ENCODE data around the gene ERLIN1.

Gene ERLIN1

DNA sequence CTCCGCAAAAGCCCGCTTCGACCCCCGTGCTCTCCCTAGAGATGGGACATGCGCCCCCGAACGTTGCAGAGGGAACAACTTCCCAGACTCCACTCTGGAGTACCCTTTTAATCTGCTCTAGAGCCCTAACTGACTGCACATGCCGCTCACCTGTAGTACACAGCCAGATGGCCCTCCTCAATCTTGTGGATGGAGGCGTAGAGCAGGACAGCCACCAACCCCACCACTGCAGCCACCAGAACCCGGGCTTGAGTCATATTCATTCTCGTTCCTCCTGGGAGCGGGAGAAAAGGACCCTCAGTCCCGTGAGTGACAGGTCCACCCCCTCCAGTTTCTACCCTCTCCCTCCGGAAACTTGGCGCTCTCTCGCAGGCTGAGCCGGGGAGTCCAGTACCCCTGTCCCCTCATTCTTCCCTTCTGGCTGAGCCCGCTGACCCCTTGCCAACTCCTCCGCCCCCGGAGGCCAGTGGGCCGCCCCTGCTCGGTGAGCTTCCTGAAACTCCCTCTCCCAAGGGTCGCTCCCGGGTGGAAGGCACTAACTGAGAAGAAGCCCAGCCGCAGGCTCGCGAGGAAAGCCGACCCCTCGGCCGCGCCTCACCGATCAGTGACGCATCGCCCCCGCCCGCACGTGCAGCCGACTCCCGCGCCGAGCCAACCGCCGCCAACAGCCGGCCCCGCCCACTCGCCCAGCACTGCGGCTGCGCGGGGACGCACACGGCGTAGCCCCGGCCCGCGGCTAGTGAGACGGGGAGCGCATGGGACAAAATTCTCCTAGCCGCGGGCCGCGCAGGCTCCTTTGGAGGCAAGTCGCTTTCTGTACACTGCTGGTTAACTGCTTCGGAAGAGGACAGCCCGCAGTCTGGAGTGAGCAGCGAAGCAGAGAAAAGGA, at the start of gene ERLIN1:
ERLIN1 (minus strand) TSS at position 666 of the 889 bp plus-strand sequence; CDS start at position 263, 403 bp downstream.
- DNase-seq: peak; percentile 91

- no peak for DNase-seq
Observed at GRCh38 chr10:100232101-100232500, 46.3 kb upstream of the ERLIN1 start.

- peak; percentile 4 for DNase-seq
Observed at GRCh38 chr10:100229819-100230422, 44.1 kb upstream of the ERLIN1 start.

DNA sequence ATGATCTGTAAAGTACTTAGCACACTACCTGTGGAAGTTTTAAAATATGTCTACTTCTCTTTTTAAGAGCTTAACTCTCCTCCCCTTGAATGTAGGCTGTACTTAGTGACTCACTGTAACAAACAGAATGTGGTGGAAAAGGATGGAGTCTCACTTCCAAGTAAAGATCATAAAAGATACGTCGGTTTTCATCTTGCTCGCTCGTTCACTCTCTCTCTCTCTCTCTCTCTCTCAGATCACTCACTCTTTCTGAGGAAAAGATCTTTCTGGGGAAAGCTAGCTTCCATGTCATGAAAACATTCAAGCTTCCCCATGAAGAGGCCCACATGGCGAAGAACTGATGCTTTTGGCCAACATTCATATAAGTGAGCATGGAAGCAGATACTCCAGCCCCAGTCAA, 38.0 kb upstream of the ERLIN1 start:
- no peak for DNase-seq

DNA sequence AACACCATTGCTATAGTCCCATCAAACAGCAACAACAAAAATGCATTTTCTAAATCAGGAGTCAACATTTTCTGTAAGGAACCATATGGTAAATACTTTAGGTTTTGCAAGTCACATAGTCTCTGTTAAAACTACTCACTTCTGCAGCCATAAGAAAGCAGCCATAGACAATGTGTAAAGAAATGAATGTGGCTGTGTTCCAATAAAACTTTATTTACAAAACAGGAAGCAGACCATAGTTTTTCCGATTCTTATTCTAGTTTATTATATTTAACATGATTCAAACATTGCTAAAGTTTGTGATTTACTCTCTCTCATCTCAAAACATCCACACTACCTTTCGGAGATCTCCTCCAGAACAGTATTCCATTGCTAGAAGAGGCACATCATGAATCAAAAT, 36.7 kb upstream of the ERLIN1 start:
- no peak for DNase-seq

DNA sequence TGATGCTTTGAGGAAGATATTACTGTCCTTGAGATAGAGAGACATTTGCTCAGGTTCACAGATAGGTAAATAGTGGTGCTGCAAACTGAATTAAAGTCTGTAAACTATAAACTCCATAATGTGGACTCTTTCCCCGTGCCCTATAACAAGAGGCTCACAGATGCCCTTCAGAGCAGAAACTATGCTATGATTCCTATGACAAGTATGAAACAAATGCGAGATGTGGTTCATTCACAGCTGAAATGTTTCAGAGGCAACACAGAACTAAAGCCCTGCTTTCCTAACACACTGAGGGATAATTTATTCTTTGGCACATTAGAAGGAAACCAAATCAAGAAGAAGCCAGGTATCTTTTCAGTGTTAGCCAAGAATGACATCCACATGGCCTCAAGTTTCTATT, 30.2 kb upstream of the ERLIN1 start:
- no peak for DNase-seq

- DNase-seq: no peak
Observed at GRCh38 chr10:100209303-100209702, 23.5 kb upstream of the ERLIN1 start.

DNA sequence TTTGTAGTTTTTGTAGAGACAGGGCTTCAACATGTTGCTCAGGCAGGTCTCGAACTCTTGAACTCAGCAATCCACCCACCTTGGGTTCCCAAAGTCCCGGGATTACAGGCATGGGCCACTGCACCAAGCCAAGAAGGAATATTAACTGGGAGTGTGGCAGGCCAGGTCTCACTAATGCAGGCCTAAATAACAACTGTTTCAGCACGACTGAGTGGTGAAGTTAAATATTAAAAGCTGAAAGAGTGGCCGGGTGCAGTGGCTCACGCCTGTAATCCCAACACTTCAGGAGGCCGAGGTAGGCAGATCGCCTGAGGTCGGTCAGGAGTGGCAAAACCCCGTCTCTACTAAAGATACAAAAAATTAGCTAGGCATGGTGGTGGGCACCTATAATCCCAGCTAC, 22.4 kb upstream of the ERLIN1 start:
- DNase-seq: no peak

DNA sequence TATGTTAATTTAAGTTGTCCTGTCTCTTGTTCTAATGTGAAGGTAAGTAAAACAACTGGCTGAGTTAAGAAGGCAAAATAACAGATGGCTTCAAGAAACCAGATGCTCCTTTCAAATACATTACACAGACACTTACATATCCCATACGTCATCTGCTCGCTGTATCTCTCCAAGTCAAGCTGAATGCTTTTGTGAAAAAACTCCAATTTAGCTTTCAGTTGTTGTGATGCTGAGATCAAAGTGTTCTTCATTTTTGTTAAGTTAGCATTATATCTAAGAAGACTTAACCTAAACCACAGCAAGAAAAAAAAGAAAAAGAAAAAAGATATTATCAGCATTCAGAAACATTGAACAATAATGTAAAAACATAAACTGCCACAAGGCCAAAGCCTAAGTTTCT, 18.5 kb upstream of the ERLIN1 start:
- DNase-seq: peak; percentile 31

DNA sequence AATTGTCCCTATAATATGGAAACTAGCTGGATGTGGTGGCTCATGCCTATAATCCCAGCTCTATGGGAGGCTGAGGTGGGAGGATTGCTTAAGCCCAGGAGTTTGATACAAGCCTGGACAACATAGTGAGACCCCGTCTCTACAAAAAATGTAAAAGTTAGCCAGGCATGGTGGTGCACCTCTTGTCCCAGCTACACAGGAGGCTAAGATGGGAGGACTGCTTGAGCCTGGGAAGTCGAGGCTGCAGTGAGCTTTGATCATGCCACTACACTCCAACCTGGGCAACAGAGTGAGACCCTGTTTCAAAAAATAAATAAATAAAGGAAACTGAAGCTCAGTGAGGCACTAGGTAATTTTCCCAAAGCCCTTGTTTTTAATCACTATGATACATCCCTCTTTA, 15.7 kb upstream of the ERLIN1 start:
- DNase-seq: no peak

GRCh38 chr10:100194711-100195110, 8.9 kb upstream of the ERLIN1 start:
- no peak for DNase-seq

DNA sequence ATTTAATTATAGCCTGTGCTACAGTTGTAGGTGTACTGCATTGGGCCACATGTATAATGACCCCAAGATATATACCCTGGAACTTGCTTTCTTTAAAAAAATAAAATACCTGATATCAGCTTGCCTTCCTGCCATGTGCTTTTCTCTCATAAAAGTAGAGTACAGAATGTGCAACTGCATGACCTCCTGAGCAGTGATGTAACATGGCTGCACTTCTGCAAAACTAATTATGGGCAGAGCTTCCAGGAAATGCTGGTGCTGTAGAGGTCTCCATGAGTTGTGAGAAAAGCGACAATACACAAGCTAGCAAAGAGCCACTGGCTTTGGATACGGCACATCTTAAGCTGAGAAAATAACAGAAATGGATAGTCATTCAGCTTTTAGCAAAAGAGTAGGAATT, 6.5 kb upstream of the ERLIN1 start:
- DNase-seq: no peak

DNA sequence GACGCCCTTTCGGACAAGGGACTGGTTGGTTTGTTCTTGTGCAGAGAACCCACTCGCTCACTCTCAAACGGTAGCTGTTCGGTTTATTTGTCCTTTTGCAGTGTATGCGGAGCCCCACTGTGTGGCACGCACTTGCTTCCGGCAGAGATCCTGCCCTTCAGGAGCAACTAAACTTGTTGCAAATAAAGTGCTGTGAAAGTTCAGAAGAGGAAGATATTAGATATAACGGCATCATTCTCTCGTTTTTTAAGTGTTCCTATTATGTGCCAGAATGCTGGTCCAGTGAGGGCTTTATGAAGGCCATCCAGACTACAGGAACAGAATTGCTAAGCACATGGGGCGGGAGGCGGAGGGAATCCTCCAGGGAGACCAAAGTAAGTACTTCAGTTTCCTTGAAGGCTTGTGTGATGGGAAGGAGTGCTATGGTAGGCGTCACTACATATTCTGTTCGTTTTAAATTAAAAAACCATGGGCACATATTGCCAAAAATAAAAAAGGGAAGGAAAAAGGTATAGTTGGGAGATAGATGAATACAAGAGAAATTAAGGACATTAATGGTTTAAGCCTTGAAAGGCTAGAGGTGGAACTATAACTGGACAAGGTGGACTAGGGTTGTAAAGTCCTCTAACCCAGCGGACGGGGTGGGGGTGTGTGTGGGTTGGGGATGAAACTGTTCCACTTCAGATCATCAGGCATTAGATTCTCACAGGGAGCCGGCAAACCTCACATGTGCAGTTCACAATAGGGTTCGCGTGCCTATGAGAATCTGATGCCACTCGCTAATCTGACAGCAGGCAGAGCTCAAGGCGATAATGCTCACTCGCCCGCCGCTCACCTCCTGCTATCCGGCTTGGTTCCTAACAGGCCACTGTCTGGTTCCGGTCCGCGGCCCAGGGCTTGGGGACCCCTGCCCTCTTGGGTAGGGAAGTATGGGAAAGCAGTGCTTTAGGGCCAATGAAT, 704 bp upstream of the ERLIN1 start:
- no peak for DNase-seq

- DNase-seq: no peak
Observed at GRCh38 chr10:100184840-100185239, 989 bp downstream of the ERLIN1 start.

DNA sequence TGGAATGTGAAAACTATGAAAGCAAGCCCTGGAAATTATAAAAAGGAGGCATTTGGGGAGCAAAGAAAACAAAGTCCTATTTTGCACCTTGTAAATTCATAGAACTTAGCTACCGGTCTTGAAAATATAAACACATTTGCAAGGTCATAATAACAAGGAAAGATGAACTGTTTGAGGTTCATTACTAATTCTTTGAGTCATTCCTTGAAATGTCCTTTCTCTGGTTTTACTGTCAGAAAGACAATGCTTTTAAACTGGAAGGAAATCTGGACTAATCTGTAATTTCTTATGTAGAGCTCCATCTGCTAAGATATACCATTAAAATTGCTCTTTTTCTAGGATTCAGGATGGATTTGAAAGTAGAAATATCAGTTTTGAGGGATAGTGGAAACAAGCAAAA, 1.4 kb downstream of the ERLIN1 start:
- no peak for DNase-seq

- no peak for DNase-seq
Observed at GRCh38 chr10:100183481-100183880, 2.3 kb downstream of the ERLIN1 start.

DNA sequence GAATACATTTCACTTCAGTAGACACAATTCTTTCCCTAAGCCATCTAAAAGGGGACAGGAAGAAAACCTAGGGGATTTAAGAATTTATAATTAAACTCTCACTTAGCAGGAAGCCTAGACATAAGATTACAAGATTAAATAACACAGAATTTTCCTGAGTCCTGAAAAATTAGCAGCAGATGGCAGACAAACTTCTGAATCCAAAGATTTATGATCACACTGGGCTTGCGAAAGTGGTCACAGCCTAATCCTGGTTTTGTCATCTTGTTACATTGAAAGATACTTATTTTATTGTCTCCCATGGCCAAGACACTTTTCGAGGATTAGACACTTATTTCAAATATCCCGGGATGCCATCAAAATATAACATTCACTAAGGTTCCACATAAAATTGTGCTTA, 2.9 kb downstream of the ERLIN1 start:
- DNase-seq: no peak

DNA sequence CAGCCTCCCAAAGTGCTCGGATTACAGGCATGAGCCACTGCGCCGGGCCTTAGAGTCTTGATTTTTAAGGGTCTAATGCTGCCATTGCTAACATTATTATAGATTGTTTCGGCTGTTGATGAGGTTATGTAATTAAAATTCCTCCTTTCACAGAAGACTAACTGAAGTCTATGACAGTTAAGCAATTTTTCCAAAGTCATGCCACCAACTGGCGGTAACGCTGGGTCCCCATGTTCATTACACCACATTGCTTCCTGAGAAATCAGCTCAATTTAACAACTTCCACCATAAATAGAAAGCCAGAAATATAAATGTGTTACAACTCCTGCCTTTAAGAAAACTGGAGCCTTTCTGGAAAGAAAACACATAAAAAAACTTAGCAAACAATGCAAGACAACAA, 3.5 kb downstream of the ERLIN1 start:
- DNase-seq: no peak

DNA sequence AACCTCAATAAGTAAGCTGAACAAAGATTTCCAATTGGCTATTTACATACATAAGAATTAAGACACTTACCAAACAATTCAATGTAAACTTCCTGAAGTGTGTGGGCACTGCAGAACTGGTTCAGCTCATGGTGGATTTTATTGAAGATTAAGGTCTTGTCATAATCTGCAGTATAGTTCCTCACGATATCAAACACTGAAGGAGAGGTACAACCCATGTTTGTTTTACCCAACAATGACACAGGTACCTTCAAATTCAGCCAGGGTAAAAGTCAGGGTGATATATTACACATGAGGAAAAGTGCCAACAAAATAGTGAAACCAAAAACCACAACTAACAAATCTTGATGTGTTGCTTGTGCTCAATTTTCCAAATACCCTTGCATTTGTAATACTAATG, 10.0 kb downstream of the ERLIN1 start:
- no peak for DNase-seq

- DNase-seq: no peak
Observed at GRCh38 chr10:100174699-100175677, 10.8 kb downstream of the ERLIN1 start.

DNA sequence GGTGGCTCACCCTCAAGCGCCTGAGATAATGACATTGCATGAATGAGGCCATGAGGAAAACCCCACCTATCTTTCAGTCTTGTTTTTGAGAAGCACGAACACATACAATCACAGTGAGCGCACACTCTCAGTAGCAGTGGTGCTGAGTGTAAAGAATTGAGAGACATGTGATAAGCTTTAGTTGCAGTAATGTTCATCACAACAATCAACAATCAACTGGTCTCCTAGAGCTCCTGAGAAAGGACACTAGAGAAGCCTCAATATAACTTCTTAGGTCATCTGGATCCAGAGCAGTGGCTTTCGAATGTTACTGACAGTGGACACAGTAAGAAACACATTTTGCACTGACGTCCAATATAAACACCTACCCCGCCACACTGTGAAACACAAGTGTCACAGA, 12.8 kb downstream of the ERLIN1 start:
- no peak for DNase-seq

DNA sequence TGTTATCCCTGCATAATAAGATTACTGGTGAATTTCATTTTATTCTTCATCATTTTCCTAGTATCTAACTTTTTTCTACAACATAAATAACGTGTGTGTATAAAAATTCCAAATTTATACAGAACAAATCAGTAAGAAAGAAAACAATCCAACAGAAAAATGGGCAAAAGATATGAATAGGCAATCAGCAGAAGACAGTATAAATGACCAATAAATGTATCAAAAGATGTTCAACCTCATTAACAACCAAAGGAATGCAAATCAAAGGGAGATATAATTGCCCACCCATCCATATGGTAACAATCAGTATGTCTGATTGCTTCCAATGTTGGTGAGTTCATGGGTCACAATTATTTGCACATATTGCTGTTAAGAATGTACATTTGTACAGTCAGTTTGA, 13.5 kb downstream of the ERLIN1 start:
- no peak for DNase-seq

Data from CD4-positive, alpha-beta T cell treated with Interleukin-12 subunit alpha and Interleukin-12 subunit beta, for 1 hour (primary cell).